Caco-2 (cell line): ENCODE measurements around the gene TMEM209. TPM values are rescaled to one million over a fixed set of nuclear protein-coding genes. Genes with fewer than 3 reads are reported as not detected.

Experiments
- BruUV-seq: library from RNA; stranded (reverse); fragments of 400-500 nt; replicated peaks from 2 replicates; lab custom pipeline; 2021; lab: Mats Ljungman, UMichigan
- CTCF ChIA-PET: fragments of 300-600 bp; sonication (Branson Sonifier 250); formaldehyde crosslinking; loops from one replicate; lab custom pipeline; 2022; ENCODE audit warnings: antibody characterized with exemption; lab: Charles Lee
- POLR2A ChIA-PET: fragments of 300-600 bp; sonication (Branson Sonifier 250); formaldehyde crosslinking; loops from one replicate; lab custom pipeline; 2022; ENCODE audit warnings: antibody characterized with exemption; lab: Charles Lee
- DNase-seq, 2 experiments: peaks; one replicate each; pipeline versions ENCODE4 v3.0.0 to v3.0.0-alpha.2; 2020 to 2022
- H3K27me3 ChIP-seq: replicated peaks from 2 replicates; pipeline ENCODE4 v1.6.0; 2011; ENCODE audit warnings: low read length; ENCODE audit not compliant: control insufficient read depth, insufficient read depth
- H3K36me3 ChIP-seq: 2 replicates; pipeline ENCODE4 v1.5.1; 2011; ENCODE audit warnings: low read length; ENCODE audit not compliant: control insufficient read depth, insufficient read depth
- H3K4me1 ChIP-seq: fragments of 250-450 bp; sonication (Bioruptor Pico); 2 replicates; pipeline ENCODE4 v1.5.1; 2020; ENCODE audit warnings: mild to moderate bottlenecking
- H3K4me3 ChIP-seq: 2 replicates; pipeline ENCODE4 v1.5.1; 2011; ENCODE audit warnings: low read depth, mild to moderate bottlenecking, control low read depth, low read length
- H3K9me3 ChIP-seq: fragments of 250-450 bp; sonication (Bioruptor Pico); 2 replicates; pipeline ENCODE4 v1.5.1; 2020; ENCODE audit warnings: mild to moderate bottlenecking, moderate library complexity
- H3K27ac Mint-ChIP-seq: one replicate; pipeline ENCODE4 v1.8.0; 2022; ENCODE audit warnings: mixed read lengths; ENCODE audit not compliant: unreplicated experiment
- H3K27me3 Mint-ChIP-seq: one replicate; pipeline ENCODE4 v1.8.0; 2022; ENCODE audit warnings: mixed read lengths; ENCODE audit not compliant: insufficient read depth, unreplicated experiment
- H3K36me3 Mint-ChIP-seq: one replicate; pipeline ENCODE4 v1.8.0; 2022; ENCODE audit warnings: mild to moderate bottlenecking, mixed read lengths; ENCODE audit not compliant: insufficient read depth, unreplicated experiment
- H3K4me1 Mint-ChIP-seq: one replicate; pipeline ENCODE4 v1.8.0; 2022; ENCODE audit warnings: low read depth, mixed read lengths; ENCODE audit not compliant: unreplicated experiment
- H3K4me3 Mint-ChIP-seq: one replicate; pipeline ENCODE4 v1.8.0; 2022; ENCODE audit warnings: mild to moderate bottlenecking, moderate library complexity, mixed read lengths; ENCODE audit not compliant: unreplicated experiment
- H3K9me3 Mint-ChIP-seq: one replicate; pipeline ENCODE4 v1.8.0; 2022; ENCODE audit warnings: mixed read lengths; ENCODE audit not compliant: unreplicated experiment
- intact Hi-C: fragments of 100-400 bp; cut with micrococcal nuclease; formaldehyde crosslinking; loops from one replicate; pipeline ENCODE4 v1.10.0; 2022; ENCODE audit not compliant: unreplicated experiment
- total RNA-seq: library from RNA; stranded (reverse); gene quantifications from 2 replicates; pipeline ENCODE4 v1.2.3, GENCODE V29; 2022
- TF ChIP-seq, protein P1 (sequence below), 2 experiments: fragments of 200-600 bp in 1 of 2; IDR thresholded peaks; 1 replicate in 1 of 2; 2 replicates in 1 of 2; pipeline versions ENCODE4 v1.5.1 to v1.8.0; 2011 to 2022; ENCODE audit warnings: antibody characterized with exemption in 1 of 2, control low read depth in 1 of 2, inconsistent platforms in 1 of 2, low read depth in 1 of 2, low read length in 1 of 2, mild to moderate bottlenecking in 1 of 2, moderate library complexity in 1 of 2; ENCODE audit not compliant: insufficient read depth in 1 of 2, severe bottlenecking in 1 of 2, unreplicated experiment in 1 of 2

Gene TMEM209
- total RNA-seq, 1 experiment from 2014 or later = 34.5 TPM

- TF ChIP-seq, protein P1, sequence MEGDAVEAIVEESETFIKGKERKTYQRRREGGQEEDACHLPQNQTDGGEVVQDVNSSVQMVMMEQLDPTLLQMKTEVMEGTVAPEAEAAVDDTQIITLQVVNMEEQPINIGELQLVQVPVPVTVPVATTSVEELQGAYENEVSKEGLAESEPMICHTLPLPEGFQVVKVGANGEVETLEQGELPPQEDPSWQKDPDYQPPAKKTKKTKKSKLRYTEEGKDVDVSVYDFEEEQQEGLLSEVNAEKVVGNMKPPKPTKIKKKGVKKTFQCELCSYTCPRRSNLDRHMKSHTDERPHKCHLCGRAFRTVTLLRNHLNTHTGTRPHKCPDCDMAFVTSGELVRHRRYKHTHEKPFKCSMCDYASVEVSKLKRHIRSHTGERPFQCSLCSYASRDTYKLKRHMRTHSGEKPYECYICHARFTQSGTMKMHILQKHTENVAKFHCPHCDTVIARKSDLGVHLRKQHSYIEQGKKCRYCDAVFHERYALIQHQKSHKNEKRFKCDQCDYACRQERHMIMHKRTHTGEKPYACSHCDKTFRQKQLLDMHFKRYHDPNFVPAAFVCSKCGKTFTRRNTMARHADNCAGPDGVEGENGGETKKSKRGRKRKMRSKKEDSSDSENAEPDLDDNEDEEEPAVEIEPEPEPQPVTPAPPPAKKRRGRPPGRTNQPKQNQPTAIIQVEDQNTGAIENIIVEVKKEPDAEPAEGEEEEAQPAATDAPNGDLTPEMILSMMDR (IDR thresholded peaks at IDR 0.05; ENCODE audit: insufficient read depth in 1 of 2, low read depth in 1 of 2, low read length in 1 of 2, severe bottlenecking in 1 of 2, unreplicated experiment in 1 of 2) = no peak
- POLR2A ChIA-PET = interaction anchor here (0.9 kb wide), 1 partner anchor 70 kb away, joined by 3 read pairs; the partner anchor contains the start of gene TMEM209
- H3K36me3 ChIP-seq = no peaks in the 10 kb centered on the region; the same call in 1 of the 2 replicates
Measured at GRCh38 chr7:130134726-130135125, 70.5 kb downstream of the TMEM209 start.

GRCh38 chr7:130134106-130134636, 71.0 kb downstream of the TMEM209 start:
- H3K9me3 ChIP-seq = no peaks in the 10 kb centered on the region
- no peaks in the 10 kb centered on the region for H3K9me3 Mint-ChIP-seq
- no peak overlapping the region for H3K27ac Mint-ChIP-seq
- H3K36me3 Mint-ChIP-seq = peaks cover 20% of the 10 kb centered on the region
- no peaks in the 10 kb centered on the region for H3K27me3 ChIP-seq
- peaks cover under 1% of the 10 kb centered on the region for H3K36me3 ChIP-seq
- no peak overlapping the region for H3K4me3 Mint-ChIP-seq
- CTCF ChIA-PET = interaction anchor here (0.7 kb wide), 1 partner anchor 573 kb away, joined by 3 read pairs; no protein-coding TSS in a partner anchor
- POLR2A ChIA-PET = interaction anchor here (0.9 kb wide), 1 partner anchor 71 kb away, joined by 3 read pairs; the partner anchor contains the start of gene TMEM209
- H3K4me3 ChIP-seq = no peak overlapping the region
- TF ChIP-seq, protein P1 (IDR thresholded peaks at IDR 0.05; ENCODE audit: insufficient read depth in 1 of 2, low read depth in 1 of 2, low read length in 1 of 2, severe bottlenecking in 1 of 2, unreplicated experiment in 1 of 2) = no peak
- no peaks in the 10 kb centered on the region for H3K4me1 Mint-ChIP-seq
- BruUV-seq = no TSS peak
- intact Hi-C loops = no loop called here
- no peaks in the 10 kb centered on the region for H3K4me1 ChIP-seq
- no peak for DNase-seq
- no peaks in the 10 kb centered on the region for H3K27me3 Mint-ChIP-seq

More at GRCh38 chr7:130134726-130135125, 70.5 kb downstream of the TMEM209 start:
- no peak for DNase-seq
- H3K27ac Mint-ChIP-seq = no peak overlapping the region
- intact Hi-C loops = no loop called here
- Histone ChIP-seq H3K4me3 (no peak overlapping the region), H3K4me1 (no peaks in the 10 kb centered on the region), H3K27me3 (no peaks in the 10 kb centered on the region), H3K9me3 (no peaks in the 10 kb centered on the region)
- no peaks in the 10 kb centered on the region for H3K4me1 Mint-ChIP-seq
- CTCF ChIA-PET = no interaction called here
- H3K4me3 Mint-ChIP-seq = no peak overlapping the region
- H3K9me3 Mint-ChIP-seq = no peaks in the 10 kb centered on the region
- H3K27me3 Mint-ChIP-seq = no peaks in the 10 kb centered on the region
- BruUV-seq = no TSS peak
- peaks cover 18% of the 10 kb centered on the region for H3K36me3 Mint-ChIP-seq

DNA sequence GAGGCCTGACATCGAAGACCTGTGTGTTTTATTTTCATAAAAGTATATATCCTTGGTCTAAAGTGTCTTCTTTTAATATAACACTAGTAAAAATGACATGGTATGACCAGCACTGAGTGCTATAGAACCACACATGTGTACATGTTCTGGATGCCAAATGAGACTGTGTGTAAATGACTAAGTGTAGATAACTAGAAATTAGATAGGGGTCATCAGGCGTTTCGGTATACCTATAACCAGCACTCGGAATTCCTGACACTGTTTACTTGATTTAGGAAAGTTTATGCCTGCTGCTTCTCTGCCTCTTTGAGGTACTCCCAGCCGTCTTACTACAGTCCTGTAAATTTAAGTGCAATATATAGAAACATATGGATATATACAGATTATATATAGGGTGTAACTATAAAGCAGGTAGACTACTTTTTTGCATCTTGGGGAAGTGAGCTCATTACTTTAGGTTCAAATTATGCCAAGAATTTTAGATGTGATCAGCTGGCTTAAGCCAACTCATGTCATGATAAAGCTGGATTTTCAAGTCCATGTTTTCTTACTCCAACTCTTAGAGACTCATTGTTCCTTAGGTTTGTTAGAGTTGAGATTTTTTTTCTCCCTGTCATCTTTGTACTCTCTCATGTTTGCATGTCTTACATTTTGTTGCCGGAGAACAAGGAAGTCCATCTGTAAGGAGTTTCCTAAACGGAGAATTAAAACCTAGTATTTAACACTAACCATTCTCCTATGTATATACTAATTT, 72.0 kb downstream of the TMEM209 start:
- DNase-seq = no peak
- H3K27me3 ChIP-seq = no peaks in the 10 kb centered on the region
- H3K36me3 ChIP-seq = peaks cover 2% of the 10 kb centered on the region
- intact Hi-C loops = no loop called here
- Mint-ChIP-seq H3K9me3 (no peaks in the 10 kb centered on the region), H3K36me3 (peaks cover 22% of the 10 kb centered on the region), H3K27me3 (no peaks in the 10 kb centered on the region), H3K27ac (no peak overlapping the region), H3K4me1 (no peaks in the 10 kb centered on the region), H3K4me3 (no peak overlapping the region)
- no peaks in the 10 kb centered on the region for H3K9me3 ChIP-seq
- no peaks in the 10 kb centered on the region for H3K4me1 ChIP-seq
- no TSS peak for BruUV-seq
- POLR2A ChIA-PET = no interaction called here
- CTCF ChIA-PET = no interaction called here
- TF ChIP-seq, protein P1 (IDR thresholded peaks at IDR 0.05; ENCODE audit: insufficient read depth in 1 of 2, low read depth in 1 of 2, low read length in 1 of 2, severe bottlenecking in 1 of 2, unreplicated experiment in 1 of 2) = no peak
- H3K4me3 ChIP-seq = no peak overlapping the region
